ENCODE results near the gene MBP. TPM values are rescaled to one million over a fixed set of nuclear protein-coding genes. Genes with fewer than 3 reads are reported as not detected.

The MBP gene
- total and polyA plus RNA-seq, 2 experiments from 2014 or later = 18.4 to 22.9 TPM

GRCh38 chr18:76938619-76939018, 194.0 kb downstream of the MBP start (continued):
- no peak for TF ChIP-seq NANOG (IDR thresholded peaks at IDR 0.05; ENCODE audit: borderline replicate concordance)

- Histone ChIP-seq H3K9me2 (ENCODE audit: insufficient read depth) (no peaks in the 10 kb centered on the region), H2AFZ (no peak overlapping the region), H3K36me3 (ENCODE audit: insufficient read depth) (no peaks in the 10 kb centered on the region), H3K27me3 (ENCODE audit: insufficient read depth) (no peaks in the 10 kb centered on the region), H3F3A (replicated peaks; ENCODE audit: low read depth) (no peaks in the 10 kb centered on the region), H3K79me2 (replicated peaks; ENCODE audit: insufficient read depth) (no peaks in the 10 kb centered on the region), H3K27ac (ENCODE audit: low read depth) (no peak overlapping the region), H3K4me2 (no peak overlapping the region), H3K4me3 (no peak overlapping the region), H4K20me1 (replicated peaks; ENCODE audit: insufficient read depth) (no peaks in the 10 kb centered on the region), H3K4me1 (ENCODE audit: insufficient read depth) (no peaks in the 10 kb centered on the region)
- TF ChIP-seq EZH2 (IDR thresholded peaks at IDR 0.05; ENCODE audit: low read depth, unreplicated experiment) (no peak), ZNF114 (CRISPR knock-in tag; IDR thresholded peaks at IDR 0.05) (no peak), CREB1 (CRISPR knock-in tag; IDR thresholded peaks at IDR 0.05; ENCODE audit: low read depth) (no peak), REST (IDR thresholded peaks at IDR 0.05; ENCODE audit: unreplicated experiment) (no peak), ZNF462 (CRISPR knock-in tag; IDR thresholded peaks at IDR 0.05) (no peak), STAT1 (IDR thresholded peaks at IDR 0.05; ENCODE audit: unreplicated experiment) (no peak), ZNF331 (CRISPR knock-in tag; IDR thresholded peaks at IDR 0.05; ENCODE audit: low read depth) (no peak), POLR2AphosphoS5 (IDR thresholded peaks at IDR 0.05; ENCODE audit: low read depth) (no peak), ETS1 (IDR thresholded peaks at IDR 0.05) (no peak), NANOG (IDR thresholded peaks at IDR 0.05; ENCODE audit: borderline replicate concordance) (no peak), JUNB (IDR thresholded peaks at IDR 0.05; ENCODE audit: unreplicated experiment) (no peak), EZH2phosphoT487 (IDR thresholded peaks at IDR 0.05; ENCODE audit: unreplicated experiment) (no peak)
- TF ChIP-seq, protein P1, sequence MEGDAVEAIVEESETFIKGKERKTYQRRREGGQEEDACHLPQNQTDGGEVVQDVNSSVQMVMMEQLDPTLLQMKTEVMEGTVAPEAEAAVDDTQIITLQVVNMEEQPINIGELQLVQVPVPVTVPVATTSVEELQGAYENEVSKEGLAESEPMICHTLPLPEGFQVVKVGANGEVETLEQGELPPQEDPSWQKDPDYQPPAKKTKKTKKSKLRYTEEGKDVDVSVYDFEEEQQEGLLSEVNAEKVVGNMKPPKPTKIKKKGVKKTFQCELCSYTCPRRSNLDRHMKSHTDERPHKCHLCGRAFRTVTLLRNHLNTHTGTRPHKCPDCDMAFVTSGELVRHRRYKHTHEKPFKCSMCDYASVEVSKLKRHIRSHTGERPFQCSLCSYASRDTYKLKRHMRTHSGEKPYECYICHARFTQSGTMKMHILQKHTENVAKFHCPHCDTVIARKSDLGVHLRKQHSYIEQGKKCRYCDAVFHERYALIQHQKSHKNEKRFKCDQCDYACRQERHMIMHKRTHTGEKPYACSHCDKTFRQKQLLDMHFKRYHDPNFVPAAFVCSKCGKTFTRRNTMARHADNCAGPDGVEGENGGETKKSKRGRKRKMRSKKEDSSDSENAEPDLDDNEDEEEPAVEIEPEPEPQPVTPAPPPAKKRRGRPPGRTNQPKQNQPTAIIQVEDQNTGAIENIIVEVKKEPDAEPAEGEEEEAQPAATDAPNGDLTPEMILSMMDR (conservative IDR thresholded peaks at IDR 0.05; ENCODE audit: low read depth in 2 of 2) = no peak
- DNase-seq (ENCODE audit: low spot score) = no peak
- Mint-ChIP-seq H3K27ac (no peak overlapping the region), H3K9me3 (no peaks in the 10 kb centered on the region), H3K4me1 (no peaks in the 10 kb centered on the region), H3K4me3 (no peak overlapping the region), H3K36me3 (ENCODE audit: low read depth) (peaks cover 17% of the 10 kb centered on the region), H3K27me3 (ENCODE audit: insufficient read depth, low read depth, poor library complexity) (no peaks in the 10 kb centered on the region)
- ATAC-seq = no peak
These were observed 195.0 kb downstream of the MBP start for GRCh38 chr18:76937597-76937996.

Measured in GM23338 (cell line).